BLaER1 treated with 17β-estradiol and CSF1 and Interleukin-3, amounts not matched to agents 10 nM and 100 nM (cell line): Measurements from ENCODE around the gene KLF6.

Experiments
- H3K27ac ChIP-seq, 11 experiments: shearing (Covaris generic); formaldehyde crosslinking; 2 replicates each; pipeline ENCODE4 v1.8.1; 2022
- H3K27me3 ChIP-seq, 11 experiments: shearing (Covaris generic); formaldehyde crosslinking; 2 replicates each; pipeline ENCODE4 v1.8.1; 2022
- H3K36me3 ChIP-seq, 11 experiments: shearing (Covaris generic); formaldehyde crosslinking; 2 replicates each; pipeline ENCODE4 v1.8.1; 2022
- H3K4me1 ChIP-seq, 10 experiments: shearing (Covaris generic); formaldehyde crosslinking; 2 replicates each; pipeline ENCODE4 v1.8.1; 2022
- H3K4me2 ChIP-seq, 11 experiments: shearing (Covaris generic); formaldehyde crosslinking; 2 replicates each; pipeline ENCODE4 v1.8.1; 2022
- H3K4me3 ChIP-seq, 10 experiments: shearing (Covaris generic); formaldehyde crosslinking; 2 replicates each; pipeline ENCODE4 v1.8.1; 2022
- H3K9ac ChIP-seq, 11 experiments: shearing (Covaris generic); formaldehyde crosslinking; 2 replicates each; pipeline ENCODE4 v1.8.1; 2022
- H3K9me3 ChIP-seq, 11 experiments: shearing (Covaris generic); formaldehyde crosslinking; replicated peaks in 1 of 11; 2 replicates each; pipeline ENCODE4 v1.8.1; 2022
- H4K20me1 ChIP-seq, 11 experiments: shearing (Covaris generic); formaldehyde crosslinking; 2 replicates each; pipeline ENCODE4 v1.8.1; 2022
- Cebpa-rat ChIP-seq, 11 experiments: shearing (Covaris generic); IDR thresholded peaks; 2 replicates each; pipeline ENCODE4 v1.8.1; 2022

KLF6 gene

GRCh38 chr10:3800586-3800985, 15.6 kb upstream of the KLF6 start:
- H3K4me3 ChIP-seq, result no peak overlapping the region
- peaks cover 29 to 37% (median 31%) of the 10 kb centered on the region in 10 experiments for H3K4me1 ChIP-seq
- H3K27me3 ChIP-seq, result no peaks in the 10 kb centered on the region
- peak overlapping the region in 1 of 11 experiments; percentile 2; a peak in 1 of 22 replicates for H3K27ac ChIP-seq
- H4K20me1 ChIP-seq, result no peaks in the 10 kb centered on the region
- no peaks in the 10 kb centered on the region for H3K36me3 ChIP-seq
- no peak overlapping the region for H3K4me2 ChIP-seq
- no peak overlapping the region for H3K9ac ChIP-seq
- TF ChIP-seq Cebpa-rat (IDR thresholded peaks at IDR 0.05), result no peak
- peaks cover 0 to 15% (median 0%) of the 10 kb centered on the region in 11 experiments; a peak in 7 of 22 replicates for H3K9me3 ChIP-seq

GRCh38 chr10:3797750-3798149, 12.7 kb upstream of the KLF6 start:
- Histone ChIP-seq H4K20me1 (no peaks in the 10 kb centered on the region), H3K4me3 (no peak overlapping the region)

GRCh38 chr10:3793553-3793952, 8.5 kb upstream of the KLF6 start:
- Histone ChIP-seq H3K27ac (no peak overlapping the region), H3K36me3 (no peaks in the 10 kb centered on the region), H3K9me3 (peaks cover 28 to 44% (median 35%) of the 10 kb centered on the region in 11 experiments), H3K27me3 (no peaks in the 10 kb centered on the region), H3K9ac (no peak overlapping the region), H3K4me2 (no peak overlapping the region), H4K20me1 (no peaks in the 10 kb centered on the region), H3K4me1 (peaks cover 6 to 20% (median 7%) of the 10 kb centered on the region in 10 experiments; a peak in 17 of 20 replicates), H3K4me3 (no peak overlapping the region)
- no peak for TF ChIP-seq Cebpa-rat (IDR thresholded peaks at IDR 0.05)

More at GRCh38 chr10:3797750-3798149, 12.7 kb upstream of the KLF6 start:
- Histone ChIP-seq H3K9ac (no peak overlapping the region), H3K36me3 (no peaks in the 10 kb centered on the region), H3K27ac (no peak overlapping the region), H3K4me2 (no peak overlapping the region), H3K27me3 (no peaks in the 10 kb centered on the region), H3K9me3 (peaks cover 0 to 21% (median 11%) of the 10 kb centered on the region in 11 experiments; a peak in 13 of 22 replicates), H3K4me1 (peaks cover 2 to 18% (median 6%) of the 10 kb centered on the region in 10 experiments)
- TF ChIP-seq Cebpa-rat (IDR thresholded peaks at IDR 0.05), result no peak

- H3K27me3 ChIP-seq, result no peaks in the 10 kb centered on the region
- H4K20me1 ChIP-seq, result no peaks in the 10 kb centered on the region
- H3K36me3 ChIP-seq, result no peaks in the 10 kb centered on the region
- TF ChIP-seq Cebpa-rat (IDR thresholded peaks at IDR 0.05), result no peak
- H3K27ac ChIP-seq, result no peak overlapping the region
- no peak overlapping the region; a peak in 1 of 22 replicates for H3K9ac ChIP-seq
- peak overlapping the region; percentile 7 to 64 (median 21); a peak in 13 of 22 replicates for H3K4me2 ChIP-seq
- H3K9me3 ChIP-seq, result peaks cover 30 to 45% (median 38%) of the 10 kb centered on the region in 11 experiments
- H3K4me3 ChIP-seq, result no peak overlapping the region
- peaks cover 6 to 20% (median 8%) of the 10 kb centered on the region in 10 experiments; a peak in 18 of 20 replicates for H3K4me1 ChIP-seq
These were observed 7.8 kb upstream of the KLF6 start for GRCh38 chr10:3792710-3793219.

- H3K4me3 ChIP-seq, result no peak overlapping the region
- H4K20me1 ChIP-seq, result no peaks in the 10 kb centered on the region
- H3K27ac ChIP-seq, result no peak overlapping the region
- no peaks in the 10 kb centered on the region for H3K36me3 ChIP-seq
- H3K27me3 ChIP-seq, result no peaks in the 10 kb centered on the region
- no peak overlapping the region; a peak in 1 of 22 replicates for H3K9ac ChIP-seq
- peaks cover 30 to 45% (median 38%) of the 10 kb centered on the region in 11 experiments for H3K9me3 ChIP-seq
- peaks cover 6 to 20% (median 9%) of the 10 kb centered on the region in 10 experiments; a peak in 18 of 20 replicates for H3K4me1 ChIP-seq
- peak overlapping the region; percentile 7 to 64 (median 21); a peak in 13 of 22 replicates for H3K4me2 ChIP-seq
- no peak for TF ChIP-seq Cebpa-rat (IDR thresholded peaks at IDR 0.05)
These were observed 7.1 kb upstream of the KLF6 start for GRCh38 chr10:3791974-3792633.

GRCh38 chr10:3790858-3791257, 5.8 kb upstream of the KLF6 start:
- Histone ChIP-seq H3K4me2 (no peak overlapping the region), H3K27ac (no peak overlapping the region), H3K36me3 (no peaks in the 10 kb centered on the region), H3K9ac (no peak overlapping the region), H4K20me1 (no peaks in the 10 kb centered on the region), H3K4me1 (peaks cover 14 to 26% (median 18%) of the 10 kb centered on the region in 10 experiments), H3K4me3 (no peak overlapping the region), H3K27me3 (no peaks in the 10 kb centered on the region), H3K9me3 (peaks cover 26 to 45% (median 35%) of the 10 kb centered on the region in 11 experiments)
- TF ChIP-seq Cebpa-rat (IDR thresholded peaks at IDR 0.05), result no peak

- Histone ChIP-seq H3K4me1 (peaks cover 14 to 26% (median 18%) of the 10 kb centered on the region in 10 experiments), H3K27ac (no peak overlapping the region), H3K9ac (no peak overlapping the region), H4K20me1 (no peaks in the 10 kb centered on the region), H3K4me3 (no peak overlapping the region), H3K27me3 (no peaks in the 10 kb centered on the region), H3K36me3 (no peaks in the 10 kb centered on the region), H3K9me3 (peaks cover 26 to 45% (median 35%) of the 10 kb centered on the region in 11 experiments), H3K4me2 (no peak overlapping the region)
- TF ChIP-seq Cebpa-rat (IDR thresholded peaks at IDR 0.05), result no peak
These were observed 5.3 kb upstream of the KLF6 start for GRCh38 chr10:3790272-3790671.

- Histone ChIP-seq H4K20me1 (peaks cover 0 to 4% (median 3%) of the 10 kb centered on the region in 11 experiments; a peak in 11 of 22 replicates), H3K4me2 (no peak overlapping the region), H3K9me3 (peaks cover 26 to 45% (median 35%) of the 10 kb centered on the region in 11 experiments), H3K4me3 (no peak overlapping the region), H3K36me3 (0 out of 22 replicates have a peak, but pooled peaks cover 0 to 2% (median 0%) of the 10 kb centered on the region in 11 experiments), H3K27me3 (no peaks in the 10 kb centered on the region), H3K4me1 (peaks cover 14 to 26% (median 17%) of the 10 kb centered on the region in 10 experiments), H3K9ac (no peak overlapping the region), H3K27ac (no peak overlapping the region)
- no peak for TF ChIP-seq Cebpa-rat (IDR thresholded peaks at IDR 0.05)
These were observed 4.6 kb upstream of the KLF6 start for GRCh38 chr10:3789621-3790020.

GRCh38 chr10:3787816-3788215, 2.8 kb upstream of the KLF6 start:
- Histone ChIP-seq H3K27me3 (no peaks in the 10 kb centered on the region), H3K9me3 (peaks cover 20 to 34% (median 29%) of the 10 kb centered on the region in 11 experiments), H3K4me2 (0 out of 22 replicates have a peak overlapping the region, but pooled peaks of 2 of the 11 experiments have one; percentile 1 to 8), H4K20me1 (peaks cover 0 to 22% (median 20%) of the 10 kb centered on the region in 11 experiments; a peak in 14 of 22 replicates), H3K36me3 (peaks cover 0 to 20% (median 0%) of the 10 kb centered on the region in 11 experiments; a peak in 9 of 22 replicates), H3K4me3 (no peak overlapping the region), H3K27ac (peak overlapping the region in 4 of 11 experiments; percentile 20 to 100 (median 43); a peak in 7 of 22 replicates), H3K9ac (no peak overlapping the region), H3K4me1 (peaks cover 9 to 26% (median 16%) of the 10 kb centered on the region in 10 experiments)
- TF ChIP-seq Cebpa-rat (IDR thresholded peaks at IDR 0.05), result no peak
